GM12878 (cell line): Measurements from ENCODE around the gene STXBP5.

ENCODE experiments used
- CBX5 ChIP-seq: sonication (generic); IDR thresholded peaks from 2 replicates; pipeline ENCODE4 v1.6.1; 2016; ENCODE audit warnings: low read depth, moderate library complexity, mild to moderate bottlenecking, inconsistent platforms
- CTCF ChIP-seq, 3 experiments: IDR thresholded peaks in 2 of 3; conservative IDR thresholded peaks in 1 of 3; 2 replicates each; pipeline ENCODE4 v1.5.1; 2011; ENCODE audit warnings: low read depth in 3 of 3, low read length in 3 of 3, mild to moderate bottlenecking in 3 of 3, control low read depth in 2 of 3, moderate library complexity in 2 of 3, inconsistent platforms in 1 of 3, mixed read lengths in 1 of 3; ENCODE audit not compliant: control insufficient read depth in 2 of 3, insufficient read depth in 1 of 3; ENCODE audit errors: extremely low read depth in 1 of 3
- MXI1 ChIP-seq: fragments of 150-350 bp; IDR thresholded peaks from 2 replicates; pipeline ENCODE4 v1.6.1; 2011; ENCODE audit warnings: low read depth, mild to moderate bottlenecking, inconsistent platforms, low read length, improper control_type of control experiment
- POLR2A ChIP-seq: IDR thresholded peaks from 2 replicates; pipeline ENCODE4 v1.6.1; 2011; ENCODE audit warnings: low read depth, mild to moderate bottlenecking, low read length

GRCh38 chr6:147322299-147323162 is 118.3 kb downstream of the STXBP5 start:
- no peak for TF ChIP-seq CTCF (IDR thresholded peaks at IDR 0.05 in 2 of 3, conservative IDR thresholded peaks at IDR 0.05 in 1 of 3; ENCODE audit: control insufficient read depth in 2 of 3, extremely low read depth in 1 of 3, insufficient read depth in 1 of 3, low read depth in 3 of 3, low read length in 3 of 3)
- peak; percentile 52; the same call in 1 of the 2 replicates for TF ChIP-seq CBX5
- TF ChIP-seq POLR2A = peak; percentile 35; the same call in 1 of the 2 replicates
- TF ChIP-seq MXI1 = no peak
